Ishikawa (cell line): ENCODE results near the gene FAM25G.

Experiments
- CREB1 ChIP-seq: IDR thresholded peaks from 2 replicates; pipeline ENCODE4 v1.6.1; 2012; ENCODE audit warnings: low read depth
- EP300 ChIP-seq: IDR thresholded peaks from 2 replicates; pipeline ENCODE4 v1.6.1; 2012; ENCODE audit warnings: borderline replicate concordance
- NFIC ChIP-seq: IDR thresholded peaks from 2 replicates; pipeline ENCODE4 v1.6.1; 2012
- YY1 ChIP-seq: IDR thresholded peaks from 2 replicates; pipeline ENCODE4 v1.6.1; 2012; ENCODE audit warnings: low read depth
- TF ChIP-seq, protein P1 (sequence below): IDR thresholded peaks from 2 replicates; pipeline ENCODE4 v1.6.1; 2012
- TF ChIP-seq, protein P2 (sequence below): IDR thresholded peaks from 2 replicates; pipeline ENCODE4 v1.6.1; 2012; ENCODE audit warnings: low read depth, mild to moderate bottlenecking

DNA sequence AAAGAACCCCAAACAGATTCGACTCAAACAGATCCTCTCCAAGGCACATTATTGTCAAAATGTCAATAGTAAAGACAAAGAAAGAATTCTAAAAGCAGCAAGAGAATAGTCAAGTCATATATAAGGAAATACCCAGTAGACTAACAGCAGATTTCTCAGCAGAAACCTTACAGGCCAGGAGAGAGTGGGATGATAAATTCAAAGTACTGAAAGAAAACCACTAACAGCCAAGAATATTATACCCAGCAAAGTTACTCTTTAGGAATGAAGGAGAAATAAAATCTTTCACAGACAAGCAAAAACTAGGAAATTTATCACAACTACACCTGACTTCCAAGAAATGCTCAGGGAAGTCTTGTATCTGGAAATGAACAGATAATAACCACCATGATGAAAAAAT is 45.8 kb downstream of the FAM25G start:
- TF ChIP-seq YY1 (no peak), CREB1 (no peak), EP300 (no peak), NFIC (no peak)
- TF ChIP-seq, protein P1, sequence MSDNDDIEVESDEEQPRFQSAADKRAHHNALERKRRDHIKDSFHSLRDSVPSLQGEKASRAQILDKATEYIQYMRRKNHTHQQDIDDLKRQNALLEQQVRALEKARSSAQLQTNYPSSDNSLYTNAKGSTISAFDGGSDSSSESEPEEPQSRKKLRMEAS: no peak
- TF ChIP-seq, protein P2, sequence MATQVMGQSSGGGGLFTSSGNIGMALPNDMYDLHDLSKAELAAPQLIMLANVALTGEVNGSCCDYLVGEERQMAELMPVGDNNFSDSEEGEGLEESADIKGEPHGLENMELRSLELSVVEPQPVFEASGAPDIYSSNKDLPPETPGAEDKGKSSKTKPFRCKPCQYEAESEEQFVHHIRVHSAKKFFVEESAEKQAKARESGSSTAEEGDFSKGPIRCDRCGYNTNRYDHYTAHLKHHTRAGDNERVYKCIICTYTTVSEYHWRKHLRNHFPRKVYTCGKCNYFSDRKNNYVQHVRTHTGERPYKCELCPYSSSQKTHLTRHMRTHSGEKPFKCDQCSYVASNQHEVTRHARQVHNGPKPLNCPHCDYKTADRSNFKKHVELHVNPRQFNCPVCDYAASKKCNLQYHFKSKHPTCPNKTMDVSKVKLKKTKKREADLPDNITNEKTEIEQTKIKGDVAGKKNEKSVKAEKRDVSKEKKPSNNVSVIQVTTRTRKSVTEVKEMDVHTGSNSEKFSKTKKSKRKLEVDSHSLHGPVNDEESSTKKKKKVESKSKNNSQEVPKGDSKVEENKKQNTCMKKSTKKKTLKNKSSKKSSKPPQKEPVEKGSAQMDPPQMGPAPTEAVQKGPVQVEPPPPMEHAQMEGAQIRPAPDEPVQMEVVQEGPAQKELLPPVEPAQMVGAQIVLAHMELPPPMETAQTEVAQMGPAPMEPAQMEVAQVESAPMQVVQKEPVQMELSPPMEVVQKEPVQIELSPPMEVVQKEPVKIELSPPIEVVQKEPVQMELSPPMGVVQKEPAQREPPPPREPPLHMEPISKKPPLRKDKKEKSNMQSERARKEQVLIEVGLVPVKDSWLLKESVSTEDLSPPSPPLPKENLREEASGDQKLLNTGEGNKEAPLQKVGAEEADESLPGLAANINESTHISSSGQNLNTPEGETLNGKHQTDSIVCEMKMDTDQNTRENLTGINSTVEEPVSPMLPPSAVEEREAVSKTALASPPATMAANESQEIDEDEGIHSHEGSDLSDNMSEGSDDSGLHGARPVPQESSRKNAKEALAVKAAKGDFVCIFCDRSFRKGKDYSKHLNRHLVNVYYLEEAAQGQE: no peak
